ENCODE measurements around the gene TSBP1. TPM values are rescaled to one million over a fixed set of nuclear protein-coding genes. Genes with fewer than 3 reads are reported as not detected.

TSBP1 gene
- total and polyA plus RNA-seq, 11 donors, result not detected

DNA sequence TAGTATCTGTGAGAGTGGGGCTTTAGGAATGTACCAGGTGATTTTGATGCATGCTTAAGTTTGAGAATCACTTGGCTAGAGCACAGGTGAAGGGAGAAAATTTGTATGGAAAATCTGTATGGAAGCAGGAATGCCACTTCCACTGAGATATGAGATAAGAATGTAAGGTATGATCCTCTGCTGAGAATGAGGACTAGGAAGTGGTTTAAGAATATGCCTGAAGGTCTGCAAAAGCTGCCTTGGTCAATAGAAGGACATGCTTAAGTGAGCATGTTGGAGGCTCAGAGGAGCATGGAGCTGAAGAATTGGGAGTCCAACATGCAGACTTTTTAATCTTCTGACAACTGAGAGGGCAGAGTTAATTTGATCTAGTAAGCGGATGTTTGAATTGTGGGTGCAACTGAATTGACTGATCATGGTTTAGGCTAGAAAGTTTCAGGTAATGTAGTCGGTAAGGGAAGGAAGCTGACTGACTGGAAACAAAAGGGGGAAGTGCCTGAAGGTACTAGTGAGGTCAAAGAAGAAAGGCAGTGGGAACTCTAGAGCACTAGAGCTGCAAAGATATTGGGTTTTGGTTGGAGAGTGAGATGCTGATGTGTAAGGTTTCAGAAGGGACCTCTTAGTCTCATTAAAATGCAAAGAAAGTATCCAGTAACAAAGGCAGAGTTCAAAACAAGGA lies 119.2 kb downstream of the TSBP1 start:
- Histone ChIP-seq H3K4me3 (no peak overlapping the region), H3K4me1 (peaks cover 0 to 17% (median 0%) of the 10 kb centered on the region in 12 donors), H3K36me3 (no peaks in the 10 kb centered on the region), H3K27ac (peak overlapping the region in 6 of 12 donors; percentile 7 to 56 (median 24)), H3K27me3 (peaks cover 0 to 7% (median 0%) of the 10 kb centered on the region in 9 donors), H3K9me3 (peaks cover 0 to 11% (median 0%) of the 10 kb centered on the region in 12 donors)
- TF ChIP-seq POLR2A (IDR thresholded peaks at IDR 0.05), result no peak
- TF ChIP-seq, protein P1, sequence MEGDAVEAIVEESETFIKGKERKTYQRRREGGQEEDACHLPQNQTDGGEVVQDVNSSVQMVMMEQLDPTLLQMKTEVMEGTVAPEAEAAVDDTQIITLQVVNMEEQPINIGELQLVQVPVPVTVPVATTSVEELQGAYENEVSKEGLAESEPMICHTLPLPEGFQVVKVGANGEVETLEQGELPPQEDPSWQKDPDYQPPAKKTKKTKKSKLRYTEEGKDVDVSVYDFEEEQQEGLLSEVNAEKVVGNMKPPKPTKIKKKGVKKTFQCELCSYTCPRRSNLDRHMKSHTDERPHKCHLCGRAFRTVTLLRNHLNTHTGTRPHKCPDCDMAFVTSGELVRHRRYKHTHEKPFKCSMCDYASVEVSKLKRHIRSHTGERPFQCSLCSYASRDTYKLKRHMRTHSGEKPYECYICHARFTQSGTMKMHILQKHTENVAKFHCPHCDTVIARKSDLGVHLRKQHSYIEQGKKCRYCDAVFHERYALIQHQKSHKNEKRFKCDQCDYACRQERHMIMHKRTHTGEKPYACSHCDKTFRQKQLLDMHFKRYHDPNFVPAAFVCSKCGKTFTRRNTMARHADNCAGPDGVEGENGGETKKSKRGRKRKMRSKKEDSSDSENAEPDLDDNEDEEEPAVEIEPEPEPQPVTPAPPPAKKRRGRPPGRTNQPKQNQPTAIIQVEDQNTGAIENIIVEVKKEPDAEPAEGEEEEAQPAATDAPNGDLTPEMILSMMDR (IDR thresholded peaks at IDR 0.05), result no peak
- intact Hi-C loops (cut with DNase I), result no loop called here
- ATAC-seq (no peak), DNase-seq (no peak)
- 22 to 61% (median 38%) methylated on average over 1 to 2 of the region's 2 CpGs for WGBS, 4 donors

DNA sequence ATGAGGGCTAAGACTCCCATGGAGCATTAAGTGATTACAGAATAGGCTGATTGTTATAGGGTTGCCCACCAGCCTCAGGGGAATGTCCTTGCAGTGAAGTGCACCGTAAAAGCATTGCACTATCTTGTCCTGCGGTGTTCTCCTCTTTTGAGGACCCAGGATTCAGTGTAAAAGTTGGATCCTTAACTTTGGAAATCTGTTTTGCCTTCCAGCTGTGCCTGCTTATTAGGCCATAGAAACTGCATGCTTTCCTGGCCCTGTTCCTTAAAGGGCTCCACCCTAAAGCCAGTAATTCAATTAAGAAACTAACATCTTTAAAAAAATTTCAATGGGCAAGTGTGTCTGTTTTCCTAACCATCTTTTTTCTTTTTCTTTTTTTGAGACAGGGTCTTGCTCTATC lies 122.4 kb downstream of the TSBP1 start:
- intact Hi-C loops (cut with DNase I), result loop anchor here in 9 of 10 donors (5.0 to 10.0 kb wide), 10 partner anchors 134 to 548 kb away; no protein-coding TSS in a partner anchor
- WGBS, 4 donors, result 66 to 89% (median 86%) methylated on average over 2 of the region's 2 CpGs
- ATAC-seq, result no peak

DNA sequence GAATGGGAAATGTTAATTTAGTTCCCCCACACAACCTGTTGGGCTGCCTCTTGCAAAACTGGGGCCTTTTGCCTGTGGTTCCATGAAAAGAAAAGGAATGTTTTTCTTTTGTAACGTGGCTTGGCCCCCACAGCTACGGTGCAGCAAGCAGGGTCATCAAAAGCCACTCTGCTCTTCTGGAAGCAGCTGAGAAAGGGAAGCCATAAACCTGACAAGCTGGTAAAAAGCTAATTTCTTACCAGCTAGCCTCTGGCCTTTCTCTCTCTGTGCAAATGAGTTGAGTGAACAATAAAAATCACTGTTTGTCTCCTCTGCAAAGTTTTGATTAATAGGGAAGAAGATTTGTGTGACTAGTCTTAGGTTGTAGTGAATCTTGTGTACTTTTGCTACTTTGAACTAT lies 124.3 kb downstream of the TSBP1 start:
- Histone ChIP-seq H3K9me3 (peaks cover 0 to 7% (median 0%) of the 10 kb centered on the region in 12 donors), H3K36me3 (no peaks in the 10 kb centered on the region), H3K4me3 (no peak overlapping the region), H3K27me3 (no peaks in the 10 kb centered on the region), H3K27ac (no peak overlapping the region), H3K4me1 (peaks cover 0 to 17% (median 12%) of the 10 kb centered on the region in 12 donors)
- WGBS, 4 donors, result 0 to 74% (median 43%) methylated on average over 2 of the region's 2 CpGs
- no peak for ATAC-seq
- DNase-seq, result no peak
- intact Hi-C loops (cut with DNase I), result loop anchor here (1.0 to 10.0 kb wide), 11 partner anchors 24 to 550 kb away; no protein-coding TSS in a partner anchor
- TF ChIP-seq, protein P1 (IDR thresholded peaks at IDR 0.05), result no peak
- no peak for TF ChIP-seq POLR2A (IDR thresholded peaks at IDR 0.05)

More for the DNA sequence above, 122.4 kb downstream of the TSBP1 start:
- peaks cover 0 to 21% (median 8%) of the 10 kb centered on the region in 12 donors for H3K4me1 ChIP-seq
- H3K27me3 ChIP-seq, result no peaks in the 10 kb centered on the region
- no peak overlapping the region for H3K4me3 ChIP-seq
- TF ChIP-seq, protein P1 (IDR thresholded peaks at IDR 0.05), result no peak
- TF ChIP-seq POLR2A (IDR thresholded peaks at IDR 0.05), result no peak
- H3K27ac ChIP-seq, result no peak overlapping the region
- H3K36me3 ChIP-seq, result no peaks in the 10 kb centered on the region
- H3K9me3 ChIP-seq, result peaks cover 0 to 7% (median 0%) of the 10 kb centered on the region in 12 donors
- no peak for DNase-seq

DNA sequence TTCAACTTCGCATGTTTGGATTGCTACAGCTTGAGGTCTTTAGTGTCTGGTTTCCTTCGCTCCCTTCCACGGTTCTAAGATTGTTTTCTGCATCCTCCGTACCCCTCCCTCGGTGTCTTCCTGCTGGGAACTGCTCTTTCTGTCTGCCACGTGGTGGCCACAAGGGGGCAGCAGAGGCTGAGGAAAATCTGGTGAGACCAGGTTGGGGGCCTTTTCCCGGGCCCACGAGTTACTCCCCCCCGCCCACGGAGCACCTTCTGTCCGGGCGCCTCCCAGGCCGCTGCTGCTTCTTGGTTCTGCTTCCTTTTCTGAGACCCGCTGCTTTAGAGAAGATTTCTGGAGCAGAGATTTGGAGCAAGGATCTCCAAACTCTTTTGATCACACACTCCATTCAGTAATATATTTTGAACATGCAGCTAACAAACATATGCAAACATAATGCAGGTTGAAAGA lies 126.7 kb downstream of the TSBP1 start:
- H3K4me1 ChIP-seq, result peaks cover 0 to 17% (median 12%) of the 10 kb centered on the region in 12 donors
- H3K27ac ChIP-seq, result peak overlapping the region; percentile 34 to 82 (median 66)
- TF ChIP-seq, protein P1 (IDR thresholded peaks at IDR 0.05), result peak; percentile 87 to 98 (median 92)
- TF ChIP-seq POLR2A (IDR thresholded peaks at IDR 0.05), result no peak
- intact Hi-C loops (cut with DNase I), result loop anchor here in 9 of 10 donors (2.0 to 10.0 kb wide), 12 partner anchors 48 to 552 kb away; no protein-coding TSS in a partner anchor
- peak; percentile 84 to 88 (median 87) for DNase-seq
- no peaks in the 10 kb centered on the region for H3K36me3 ChIP-seq
- H3K4me3 ChIP-seq, result peak overlapping the region in 7 of 12 donors; percentile 9 to 30 (median 23)
- peaks cover 0 to 7% (median 0%) of the 10 kb centered on the region in 12 donors for H3K9me3 ChIP-seq
- WGBS, 4 donors, result 1 to 3% (median 2%) methylated on average over 14 of the region's 14 CpGs
- ATAC-seq, result peak; percentile 66 to 95 (median 90)
- no peaks in the 10 kb centered on the region for H3K27me3 ChIP-seq

All from heart left ventricle (tissue), 16 donors.